Muscle layer of colon (tissue), 2 donors: ENCODE measurements around the gene ZNF398.

Experiments used
- H3K27ac ChIP-seq: one replicate; pipeline ENCODE4 v1.7.0; 2013; ENCODE audit warnings: low read depth, mild to moderate bottlenecking, low read length, moderate library complexity
- H3K27me3 ChIP-seq, 2 donors: one replicate each; pipeline ENCODE4 v1.7.0; 2013; ENCODE audit warnings: low read length in 2 of 2, mild to moderate bottlenecking in 2 of 2; ENCODE audit not compliant: insufficient read depth in 2 of 2, control insufficient read depth in 1 of 2
- H3K36me3 ChIP-seq: one replicate; pipeline ENCODE4 v1.7.0; 2013; ENCODE audit warnings: mild to moderate bottlenecking, low read length; ENCODE audit not compliant: insufficient read depth
- H3K4me1 ChIP-seq: one replicate; pipeline ENCODE4 v1.7.0; 2013; ENCODE audit warnings: mild to moderate bottlenecking, low read length; ENCODE audit not compliant: insufficient read depth
- H3K4me3 ChIP-seq, 2 donors: one replicate each; pipeline ENCODE4 v1.7.0; 2013; ENCODE audit warnings: low read length in 2 of 2, low read depth in 1 of 2, mild to moderate bottlenecking in 1 of 2, moderate library complexity in 1 of 2
- H3K9ac ChIP-seq: one replicate; pipeline ENCODE4 v1.7.0; 2013; ENCODE audit warnings: low read length
- H3K9me3 ChIP-seq: one replicate; pipeline ENCODE4 v1.7.0; 2013; ENCODE audit warnings: mild to moderate bottlenecking, low read length
- donor health status: abdominal sarcoma.
- donor health status: Adenocarcinoma of cecum.

Gene ZNF398

GRCh38 chr7:149202831-149203231, 55.6 kb downstream of the ZNF398 start:
- peaks cover 6% of the 10 kb centered on the region for H3K4me1 ChIP-seq
- no peak overlapping the region for H3K27ac ChIP-seq
- peaks cover 71% of the 10 kb centered on the region for H3K36me3 ChIP-seq
- no peaks in the 10 kb centered on the region for H3K9me3 ChIP-seq
- H3K27me3 ChIP-seq = no peaks in the 10 kb centered on the region
- no peak overlapping the region for H3K9ac ChIP-seq
- H3K4me3 ChIP-seq = no peak overlapping the region

DNA sequence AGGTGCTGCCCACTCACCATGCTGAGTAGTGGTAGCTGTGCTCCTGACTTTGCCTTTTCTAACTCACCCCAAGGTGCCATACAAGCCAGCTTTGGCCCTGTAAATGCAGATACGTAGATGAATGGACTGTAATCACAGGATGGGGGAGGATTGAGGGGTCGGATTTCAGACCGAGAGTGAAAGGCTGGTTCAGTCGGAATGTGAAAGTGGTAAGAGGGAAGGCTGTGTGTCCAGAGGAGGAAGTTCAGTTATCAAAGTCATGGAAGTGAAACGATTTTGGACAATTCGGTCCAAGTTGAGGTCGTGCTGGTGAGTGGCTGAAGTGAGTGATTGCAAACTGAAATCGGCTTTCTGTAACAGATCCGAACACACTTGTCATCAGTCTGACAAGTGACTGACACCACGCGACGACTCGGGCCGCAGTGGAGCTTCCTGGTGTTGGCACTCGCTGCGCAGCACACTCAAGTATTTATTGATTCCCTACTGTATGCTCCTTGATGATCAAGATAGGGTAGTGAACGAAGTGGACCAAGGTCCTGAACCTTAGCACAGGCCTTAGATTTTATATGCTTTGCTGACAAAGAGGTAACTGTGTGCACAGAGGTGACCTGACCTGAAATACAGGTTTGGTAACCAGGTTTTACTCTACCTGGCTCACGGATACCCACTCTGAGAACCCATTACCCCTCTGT, 58.6 kb downstream of the ZNF398 start:
- Histone ChIP-seq H3K9me3 (no peaks in the 10 kb centered on the region), H3K4me3 (no peak overlapping the region), H3K36me3 (peaks cover 69% of the 10 kb centered on the region), H3K27ac (no peak overlapping the region), H3K4me1 (peaks cover 6% of the 10 kb centered on the region), H3K9ac (no peak overlapping the region), H3K27me3 (no peaks in the 10 kb centered on the region)

DNA sequence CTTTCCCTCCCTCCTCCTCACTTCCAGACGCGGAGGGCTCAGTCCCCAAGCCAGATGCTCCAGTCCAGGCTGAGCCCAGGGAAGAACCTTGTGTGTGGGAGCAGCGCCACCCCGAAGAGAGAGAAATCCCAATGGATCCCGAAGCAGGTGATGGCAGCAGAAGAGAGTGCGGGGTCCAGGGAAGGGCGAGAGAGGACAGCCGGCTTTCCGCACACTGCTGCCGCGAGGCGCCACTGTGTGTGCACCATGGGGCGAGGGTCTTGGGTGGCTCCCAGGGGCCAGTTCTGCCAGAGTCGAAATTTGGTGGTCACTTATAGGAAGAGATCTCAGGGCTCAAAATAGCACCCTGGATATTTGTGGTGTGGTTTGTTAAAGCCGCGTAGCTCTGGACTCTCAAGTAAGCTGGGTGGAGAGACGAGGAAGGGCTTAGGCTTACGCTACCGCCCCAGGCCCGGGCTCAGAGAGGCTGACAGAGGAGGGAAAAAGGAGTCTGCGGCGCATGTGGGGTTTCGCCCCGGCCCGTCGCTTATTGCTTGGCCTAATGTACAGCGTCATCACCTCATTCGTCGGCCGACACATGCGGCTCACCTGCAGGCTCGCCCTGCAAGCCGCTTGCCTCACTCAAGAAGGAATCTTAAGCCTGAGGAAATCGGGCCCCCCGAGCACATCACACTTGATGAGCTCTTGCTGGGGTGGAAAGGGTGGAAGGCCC, 60.2 kb downstream of the ZNF398 start:
- Histone ChIP-seq H3K27me3 (no peaks in the 10 kb centered on the region), H3K4me1 (peaks cover 6% of the 10 kb centered on the region), H3K36me3 (peaks cover 79% of the 10 kb centered on the region), H3K9me3 (no peaks in the 10 kb centered on the region), H3K4me3 (no peak overlapping the region), H3K27ac (no peak overlapping the region), H3K9ac (no peak overlapping the region)

GRCh38 chr7:149209518-149210269, 62.4 kb downstream of the ZNF398 start:
- Histone ChIP-seq H3K9me3 (no peaks in the 10 kb centered on the region), H3K4me1 (no peaks in the 10 kb centered on the region), H3K36me3 (peaks cover 83% of the 10 kb centered on the region)

GRCh38 chr7:149210551-149210950, 63.3 kb downstream of the ZNF398 start:
- Histone ChIP-seq H3K27ac (no peak overlapping the region), H3K9ac (no peak overlapping the region), H3K9me3 (no peaks in the 10 kb centered on the region), H3K27me3 (no peaks in the 10 kb centered on the region), H3K36me3 (peaks cover 92% of the 10 kb centered on the region), H3K4me3 (no peak overlapping the region), H3K4me1 (no peaks in the 10 kb centered on the region)

More at GRCh38 chr7:149209518-149210269, 62.4 kb downstream of the ZNF398 start:
- no peak overlapping the region for H3K27ac ChIP-seq
- H3K9ac ChIP-seq = no peak overlapping the region
- no peak overlapping the region for H3K4me3 ChIP-seq
- no peaks in the 10 kb centered on the region for H3K27me3 ChIP-seq

DNA sequence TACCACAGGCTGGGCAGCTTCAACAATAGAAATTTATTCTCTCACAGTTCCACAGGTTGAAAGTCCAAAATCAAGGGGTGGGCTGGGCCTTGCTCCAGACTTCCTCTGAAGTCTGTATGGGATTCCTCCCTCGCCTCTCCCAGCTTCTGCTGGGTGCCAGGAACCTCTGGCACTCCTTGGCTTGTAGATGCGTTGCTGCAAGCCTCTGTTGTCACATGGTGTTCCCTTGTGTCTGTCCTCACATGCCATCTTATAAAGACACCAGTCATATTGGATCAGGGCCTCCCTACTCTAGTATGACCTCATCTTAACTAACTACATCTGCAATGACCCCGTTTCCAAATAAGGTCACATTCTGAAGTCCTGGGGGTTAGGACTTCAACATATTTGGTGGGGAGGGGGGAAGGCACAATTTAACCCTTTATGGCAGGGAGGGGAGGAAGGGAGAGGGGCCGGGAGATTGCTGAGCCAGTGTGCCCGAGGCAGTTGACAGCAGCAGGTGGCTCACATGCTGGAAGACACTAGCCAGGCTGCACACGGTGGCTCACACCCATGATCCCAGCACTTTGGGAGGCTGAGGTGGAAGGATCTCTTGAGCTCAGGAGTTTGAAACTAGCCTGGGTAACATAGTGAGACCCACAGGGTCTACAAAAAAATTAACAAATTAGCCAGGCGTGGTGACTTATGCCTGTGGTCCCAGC, 66.9 kb downstream of the ZNF398 start:
- Histone ChIP-seq H3K4me3 (no peak overlapping the region), H3K36me3 (peaks cover 98% of the 10 kb centered on the region), H3K27ac (no peak overlapping the region), H3K27me3 (no peaks in the 10 kb centered on the region), H3K4me1 (no peaks in the 10 kb centered on the region), H3K9me3 (no peaks in the 10 kb centered on the region), H3K9ac (no peak overlapping the region)

- Histone ChIP-seq H3K27me3 (no peaks in the 10 kb centered on the region), H3K9ac (no peak overlapping the region), H3K27ac (no peak overlapping the region), H3K9me3 (no peaks in the 10 kb centered on the region), H3K4me1 (no peaks in the 10 kb centered on the region), H3K4me3 (no peak overlapping the region), H3K36me3 (peaks cover 86% of the 10 kb centered on the region)
These were observed 69.1 kb downstream of the ZNF398 start for GRCh38 chr7:149216402-149216801.

DNA sequence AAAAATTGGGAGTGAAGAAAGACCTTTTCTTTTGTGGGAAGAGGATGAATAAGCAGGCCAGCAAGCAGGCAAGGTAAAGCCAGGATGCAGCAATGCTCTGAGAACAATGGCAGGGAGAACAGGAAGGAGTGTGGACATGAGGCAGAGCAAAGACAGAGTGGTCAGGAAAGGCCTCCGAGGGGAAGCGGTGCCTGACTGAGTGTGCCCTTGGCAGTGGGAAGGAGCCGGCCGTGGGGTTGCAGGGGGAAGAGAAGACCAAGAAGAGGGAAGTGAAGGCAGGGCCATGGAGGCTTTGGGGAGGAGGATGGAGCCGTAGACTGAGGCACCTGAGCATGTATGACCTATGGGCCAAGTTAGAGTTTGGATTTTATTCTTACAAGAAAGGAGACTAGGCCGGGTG, 70.3 kb downstream of the ZNF398 start:
- Histone ChIP-seq H3K36me3 (peaks cover 77% of the 10 kb centered on the region), H3K4me3 (no peak overlapping the region), H3K27me3 (no peaks in the 10 kb centered on the region), H3K27ac (no peak overlapping the region), H3K9ac (no peak overlapping the region), H3K4me1 (no peaks in the 10 kb centered on the region), H3K9me3 (no peaks in the 10 kb centered on the region)

GRCh38 chr7:149218469-149219420, 71.5 kb downstream of the ZNF398 start:
- H3K9me3 ChIP-seq = no peaks in the 10 kb centered on the region
- peaks cover 69% of the 10 kb centered on the region for H3K36me3 ChIP-seq
- no peak overlapping the region for H3K9ac ChIP-seq
- no peaks in the 10 kb centered on the region for H3K4me1 ChIP-seq
- no peaks in the 10 kb centered on the region for H3K27me3 ChIP-seq
- no peak overlapping the region for H3K4me3 ChIP-seq
- H3K27ac ChIP-seq = no peak overlapping the region

DNA sequence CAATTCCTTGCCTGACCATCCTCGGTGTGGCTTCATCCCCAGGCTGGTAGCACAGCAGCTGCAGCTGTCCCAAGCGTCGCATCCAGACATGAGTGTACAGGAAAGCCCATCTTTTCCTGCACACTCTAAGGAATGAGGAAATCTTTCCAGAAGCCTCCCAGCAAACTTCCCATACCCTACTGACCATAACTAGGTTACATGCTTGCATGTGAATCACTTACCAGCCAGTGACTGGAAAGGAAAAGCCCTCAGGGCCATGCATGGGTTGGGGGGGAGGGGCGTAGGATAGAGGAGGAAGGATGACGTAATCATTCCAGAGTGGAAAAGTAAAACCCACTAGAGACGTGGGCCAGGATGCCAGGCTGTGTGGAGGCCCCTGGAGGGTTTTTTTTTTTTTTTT, 73.3 kb downstream of the ZNF398 start:
- Histone ChIP-seq H3K9ac (no peak overlapping the region), H3K36me3 (peaks cover 60% of the 10 kb centered on the region), H3K9me3 (no peaks in the 10 kb centered on the region), H3K4me1 (no peaks in the 10 kb centered on the region), H3K27ac (no peak overlapping the region), H3K4me3 (no peak overlapping the region), H3K27me3 (no peaks in the 10 kb centered on the region)
